Right kidney (tissue), 1 donor: ENCODE results near the gene HSPA14.
"Not testable (repeated sequence)": the region's sequence is repeated elsewhere in the genome, so short reads cannot be mapped to it uniquely, and the experiment has no call there.

ENCODE experiments used
- DNase-seq: peaks from one replicate; pipeline ENCODE4 v3.0.0-alpha.2; 2016

The HSPA14 gene

GRCh38 chr10:14884082-14884481, 46.0 kb downstream of the HSPA14 start:
- no peak for DNase-seq

GRCh38 chr10:14889318-14889717, 51.2 kb downstream of the HSPA14 start:
- DNase-seq = no peak

- DNase-seq = no peak
Observed at GRCh38 chr10:14891151-14891550, 53.0 kb downstream of the HSPA14 start.

GRCh38 chr10:14904316-14904732, 66.2 kb downstream of the HSPA14 start:
- no peak for DNase-seq

- no peak for DNase-seq
Observed at GRCh38 chr10:14904864-14905263, 66.8 kb downstream of the HSPA14 start.

- no peak for DNase-seq
Observed at GRCh38 chr10:14905890-14906289, 67.8 kb downstream of the HSPA14 start.

- DNase-seq = no peak
Observed at GRCh38 chr10:14906765-14907164, 68.7 kb downstream of the HSPA14 start.

GRCh38 chr10:14907591-14907990, 69.5 kb downstream of the HSPA14 start:
- not testable (repeated sequence) for DNase-seq

GRCh38 chr10:14909101-14909500, 71.0 kb downstream of the HSPA14 start:
- no peak for DNase-seq

- DNase-seq = no peak
Observed at GRCh38 chr10:14910953-14911352, 72.8 kb downstream of the HSPA14 start.

- no peak for DNase-seq
Observed at GRCh38 chr10:14911801-14912200, 73.7 kb downstream of the HSPA14 start.

- DNase-seq = no peak
Observed at GRCh38 chr10:14916600-14916999, 78.5 kb downstream of the HSPA14 start.

GRCh38 chr10:14917827-14918226, 79.7 kb downstream of the HSPA14 start:
- DNase-seq = no peak

- DNase-seq = no peak
Observed at GRCh38 chr10:14918964-14919363, 80.9 kb downstream of the HSPA14 start.
